Left lung (tissue), 10 donors: ENCODE measurements around the gene PEX10. TPM values are rescaled to one million over a fixed set of nuclear protein-coding genes. Genes with fewer than 3 reads are reported as not detected.
A peak's percentile ranks its signal among the peaks of the same experiment; 100 is the strongest.

Experiments used
- ATAC-seq: fragments of 200-7000 bp; cut with Tn5 transposase; one replicate; pipeline ENCODE4 v1.9.1; 2020; ENCODE audit warnings: moderate library complexity
- DNase-seq, 4 donors: peaks; one replicate each; pipeline ENCODE4 v3.0.0-alpha.2; 2013 to 2020
- H3K27ac ChIP-seq, 2 donors: fragments of 200-600 bp; sonication (generic) in 1 of 2; one replicate each; pipeline versions ENCODE4 v1.5.0 to v1.8.0; 2020 to 2021
- H3K27me3 ChIP-seq, 2 donors: fragments of 200-600 bp; sonication (generic) in 1 of 2; one replicate each; pipeline versions ENCODE4 v1.5.0 to v1.8.0; 2020 to 2021
- H3K36me3 ChIP-seq, 2 donors: fragments of 200-600 bp; sonication (generic) in 1 of 2; one replicate each; pipeline versions ENCODE4 v1.5.0 to v1.8.0; 2020 to 2021
- H3K4me1 ChIP-seq, 2 donors: fragments of 200-600 bp; one replicate each; pipeline ENCODE4 v1.8.0; 2021
- H3K4me3 ChIP-seq, 2 donors: fragments of 200-600 bp; sonication (generic) in 1 of 2; one replicate each; pipeline versions ENCODE4 v1.5.0 to v1.8.0; 2020 to 2021; ENCODE audit warnings: mild to moderate bottlenecking in 1 of 2
- H3K9me3 ChIP-seq, 2 donors: fragments of 200-600 bp; sonication (generic) in 1 of 2; one replicate each; pipeline versions ENCODE4 v1.5.0 to v1.8.0; 2020 to 2021
- intact Hi-C, 2 donors: fragments of 100-400 bp; cut with DNase I; formaldehyde crosslinking; loops; one replicate each; pipeline versions ENCODE4 v1.11.2 to v1.14.2; 2022
- polyA plus RNA-seq, 6 donors: library from polyadenylated mRNA; unstranded; fragments of 120-200 nt; gene quantifications; one replicate each; pipeline ENCODE4 v1.2.1, GENCODE V29; 2013; ENCODE audit not compliant: insufficient read length in 6 of 6
- total RNA-seq, 2 donors: library from RNA; stranded (reverse); fragmentation: NEBNext Ultra II Directional; extraction: Animal tissue kit (Norgen Biotek cat#: 25700); gene quantifications; one replicate each; pipeline ENCODE4 v1.2.1, GENCODE V29; 2021
- TF ChIP-seq, protein P1 (sequence below), 2 donors: fragments of 200-600 bp; sonication (generic) in 1 of 2; IDR thresholded peaks; one replicate each; pipeline versions ENCODE4 v1.5.0 to v1.8.0; 2021; ENCODE audit warnings: antibody characterized with exemption in 2 of 2
- donor health status: DM: no; HTN: yes; CAD: no.
- donor health status: DM: no; HTN: no; CAD: no.

Gene PEX10
- total and polyA plus RNA-seq, 8 donors, result 14.3 to 22.9 (median 17.4) TPM

- no peak for ATAC-seq
- intact Hi-C loops, result no loop called here
- Histone ChIP-seq H3K9me3 (peaks cover 0 to 10% of the 10 kb centered on the region in 2 donors), H3K4me3 (no peak overlapping the region), H3K27me3 (no peaks in the 10 kb centered on the region), H3K27ac (no peak overlapping the region), H3K4me1 (no peaks in the 10 kb centered on the region), H3K36me3 (no peaks in the 10 kb centered on the region)
- TF ChIP-seq, protein P1, sequence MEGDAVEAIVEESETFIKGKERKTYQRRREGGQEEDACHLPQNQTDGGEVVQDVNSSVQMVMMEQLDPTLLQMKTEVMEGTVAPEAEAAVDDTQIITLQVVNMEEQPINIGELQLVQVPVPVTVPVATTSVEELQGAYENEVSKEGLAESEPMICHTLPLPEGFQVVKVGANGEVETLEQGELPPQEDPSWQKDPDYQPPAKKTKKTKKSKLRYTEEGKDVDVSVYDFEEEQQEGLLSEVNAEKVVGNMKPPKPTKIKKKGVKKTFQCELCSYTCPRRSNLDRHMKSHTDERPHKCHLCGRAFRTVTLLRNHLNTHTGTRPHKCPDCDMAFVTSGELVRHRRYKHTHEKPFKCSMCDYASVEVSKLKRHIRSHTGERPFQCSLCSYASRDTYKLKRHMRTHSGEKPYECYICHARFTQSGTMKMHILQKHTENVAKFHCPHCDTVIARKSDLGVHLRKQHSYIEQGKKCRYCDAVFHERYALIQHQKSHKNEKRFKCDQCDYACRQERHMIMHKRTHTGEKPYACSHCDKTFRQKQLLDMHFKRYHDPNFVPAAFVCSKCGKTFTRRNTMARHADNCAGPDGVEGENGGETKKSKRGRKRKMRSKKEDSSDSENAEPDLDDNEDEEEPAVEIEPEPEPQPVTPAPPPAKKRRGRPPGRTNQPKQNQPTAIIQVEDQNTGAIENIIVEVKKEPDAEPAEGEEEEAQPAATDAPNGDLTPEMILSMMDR (IDR thresholded peaks at IDR 0.05), result no peak
- no peak for DNase-seq
These were observed 48.4 kb downstream of the PEX10 start for GRCh38 chr1:2363847-2364513.

DNA sequence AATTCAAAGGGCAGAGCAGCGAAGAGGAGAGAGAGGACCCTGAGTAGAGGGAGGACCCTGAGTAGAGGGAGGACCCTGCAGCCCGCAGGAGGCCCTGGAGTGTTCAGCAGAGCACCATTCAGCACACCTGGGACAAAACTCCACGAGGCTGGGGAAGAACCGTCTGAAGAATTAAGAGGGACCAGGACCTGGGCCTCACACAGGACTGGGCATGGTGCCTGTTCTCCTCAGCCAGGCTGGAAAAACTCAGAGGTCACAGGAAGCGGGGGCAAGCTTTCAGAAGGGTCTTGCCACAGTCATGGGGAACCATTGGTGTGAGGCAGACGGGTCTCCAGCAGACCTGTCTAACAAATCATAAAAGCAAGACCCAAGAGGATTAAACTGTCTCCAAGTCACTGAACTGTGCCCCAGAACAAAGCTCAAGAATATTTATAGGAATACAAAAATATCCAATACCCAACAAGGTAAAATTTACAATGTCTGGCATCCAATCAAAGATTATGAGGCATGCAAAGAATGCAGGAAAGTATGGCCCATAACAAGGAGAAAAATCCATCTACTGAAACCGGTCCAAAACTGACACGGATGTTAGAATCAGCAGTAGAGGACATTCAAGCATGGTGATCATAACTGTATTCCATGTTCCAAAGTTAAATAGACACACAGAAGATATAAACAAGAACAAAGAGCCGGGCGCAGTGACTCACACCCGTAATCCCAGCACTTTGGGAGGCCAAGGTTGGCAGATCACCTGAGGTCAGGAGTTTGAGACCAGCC is 51.6 kb downstream of the PEX10 start:
- no peaks in the 10 kb centered on the region for H3K4me1 ChIP-seq
- H3K4me3 ChIP-seq, result no peak overlapping the region
- H3K27me3 ChIP-seq, result no peaks in the 10 kb centered on the region
- no peak for DNase-seq
- no peak for ATAC-seq
- TF ChIP-seq, protein P1 (IDR thresholded peaks at IDR 0.05), result no peak
- intact Hi-C loops, result no loop called here
- H3K9me3 ChIP-seq, result peaks cover 0 to 10% of the 10 kb centered on the region in 2 donors
- H3K36me3 ChIP-seq, result no peaks in the 10 kb centered on the region
- H3K27ac ChIP-seq, result no peak overlapping the region

- H3K4me3 ChIP-seq, result no peak overlapping the region
- TF ChIP-seq, protein P1 (IDR thresholded peaks at IDR 0.05), result no peak
These were observed 53.4 kb downstream of the PEX10 start for GRCh38 chr1:2358651-2359640.

GRCh38 chr1:2358072-2358471 is 54.3 kb downstream of the PEX10 start:
- H3K4me1 ChIP-seq, result no peaks in the 10 kb centered on the region
- intact Hi-C loops, result no loop called here
- no peak for ATAC-seq
- peak in 1 of 4 donors; percentile 65 for DNase-seq
- H3K9me3 ChIP-seq, result peaks cover 0 to under 1% of the 10 kb centered on the region in 2 donors
- H3K27me3 ChIP-seq, result peaks cover 0 to 8% of the 10 kb centered on the region in 2 donors
- no peaks in the 10 kb centered on the region for H3K36me3 ChIP-seq
- TF ChIP-seq, protein P1 (IDR thresholded peaks at IDR 0.05), result no peak
- H3K4me3 ChIP-seq, result no peak overlapping the region
- no peak overlapping the region for H3K27ac ChIP-seq

More at GRCh38 chr1:2358651-2359640, 53.4 kb downstream of the PEX10 start:
- Histone ChIP-seq H3K9me3 (peaks cover 0 to 8% of the 10 kb centered on the region in 2 donors), H3K36me3 (no peaks in the 10 kb centered on the region), H3K27ac (no peak overlapping the region), H3K27me3 (peaks cover 0 to 8% of the 10 kb centered on the region in 2 donors), H3K4me1 (no peaks in the 10 kb centered on the region)
- ATAC-seq (no peak), DNase-seq (peak in 1 of 4 donors; percentile 66)
- intact Hi-C loops, result no loop called here
